Hematopoietic multipotent progenitor cell (in vitro differentiated cells): ENCODE results near the gene VPS35. TPM values are rescaled to one million over a fixed set of nuclear protein-coding genes. Genes with fewer than 3 reads are reported as not detected.
A peak's percentile ranks its signal among the peaks of the same experiment; 100 is the strongest.
"Not testable (repeated sequence)": the region's sequence is repeated elsewhere in the genome, so short reads cannot be mapped to it uniquely, and the experiment has no call there.

Experiments used
- DNase-seq, 3 donors: peaks; one replicate each; pipeline ENCODE4 v3.0.0-alpha.2; 2011 to 2015; ENCODE audit warnings: low read depth in 2 of 3, low spot score in 2 of 3
- total RNA-seq: library from RNA; depleted of rRNA; stranded (reverse); fragments of >200 nt; gene quantifications from one replicate; pipeline ENCODE4 v1.2.3, GENCODE V29; 2012

Gene VPS35
- total RNA-seq, 1 donor, result 44.2 TPM

GRCh38 chr16:46713634-46714033, 24.7 kb upstream of the VPS35 start:
- DNase-seq, result no peak

GRCh38 chr16:46712911-46713310, 23.9 kb upstream of the VPS35 start:
- DNase-seq, result peak in 1 of 3 donors; percentile 34

GRCh38 chr16:46711106-46712058, 22.4 kb upstream of the VPS35 start:
- no peak for DNase-seq

GRCh38 chr16:46709469-46710005, 20.6 kb upstream of the VPS35 start:
- DNase-seq, result peak in 1 of 3 donors; percentile 26

- no peak for DNase-seq
Measured at GRCh38 chr16:46706642-46707041, 17.7 kb upstream of the VPS35 start.

- no peak for DNase-seq
Measured at GRCh38 chr16:46702030-46702429, 13.1 kb upstream of the VPS35 start.

- DNase-seq, result no peak
Measured at GRCh38 chr16:46701615-46702014, 12.6 kb upstream of the VPS35 start.

- no peak for DNase-seq
Measured at GRCh38 chr16:46700048-46700447, 11.1 kb upstream of the VPS35 start.

GRCh38 chr16:46696957-46697356, 8.0 kb upstream of the VPS35 start:
- no peak for DNase-seq

- DNase-seq, result no peak
Measured at GRCh38 chr16:46695937-46696336, 7.0 kb upstream of the VPS35 start.

- DNase-seq, result no peak
Measured at GRCh38 chr16:46693598-46693997, 4.6 kb upstream of the VPS35 start.

GRCh38 chr16:46691726-46692125, 2.7 kb upstream of the VPS35 start:
- no peak for DNase-seq

- DNase-seq, result no peak
Measured at GRCh38 chr16:46690281-46691178, 1.6 kb upstream of the VPS35 start.

GRCh38 chr16:46689365-46690280, 645 bp upstream of the VPS35 start, which contains the start of gene ORC6:
ORC6 (plus strand) TSS chr16:46689659; CDS start chr16:46689706, 47 bp downstream.
- peak; percentile 19 to 98 (median 96) for DNase-seq

GRCh38 chr16:46688101-46688653, 801 bp downstream of the VPS35 start:
- peak in 2 of 3 donors; percentile 78 to 83 for DNase-seq

- no peak for DNase-seq
Measured at GRCh38 chr16:46687486-46687885, 1.5 kb downstream of the VPS35 start.

- no peak for DNase-seq
Measured at GRCh38 chr16:46686815-46687473, 2.0 kb downstream of the VPS35 start.

- not testable (repeated sequence) for DNase-seq
Measured at GRCh38 chr16:46681867-46682266, 7.1 kb downstream of the VPS35 start.

GRCh38 chr16:46677943-46678342, 11.0 kb downstream of the VPS35 start:
- not testable (repeated sequence) for DNase-seq
